GM18519 (cell line): Measurements from ENCODE around the gene ABCD2.
"Not testable (repeated sequence)": the region's sequence is repeated elsewhere in the genome, so short reads cannot be mapped to it uniquely, and the experiment has no call there.

Source experiments
- ATAC-seq: cut with Tn5 transposase; IDR thresholded peaks from one replicate; pipeline ENCODE4 v1.9.1; 2021; ENCODE audit warnings: mild to moderate bottlenecking, moderate library complexity; ENCODE audit not compliant: unreplicated experiment, low FRiP score

Gene ABCD2

GRCh38 chr12:39619660-39620433 is at the start of gene ABCD2:
Gene ABCD2 (minus strand): TSS chr12:39619803. CDS start chr12:39619615, 188 bp downstream.
- ATAC-seq, result peak; percentile 76

GRCh38 chr12:39660101-39660500 is 40.5 kb upstream of the ABCD2 start:
- ATAC-seq, result no peak

GRCh38 chr12:39647383-39647782 is 27.8 kb upstream of the ABCD2 start:
- ATAC-seq, result no peak

- no peak for ATAC-seq
Measured at GRCh38 chr12:39646963-39647362, 27.4 kb upstream of the ABCD2 start.

- ATAC-seq, result no peak
Measured at GRCh38 chr12:39643052-39643451, 23.4 kb upstream of the ABCD2 start.

GRCh38 chr12:39638840-39639239 is 19.2 kb upstream of the ABCD2 start:
- no peak for ATAC-seq

GRCh38 chr12:39638178-39638577 is 18.6 kb upstream of the ABCD2 start:
- no peak for ATAC-seq

GRCh38 chr12:39632670-39633069 is 13.1 kb upstream of the ABCD2 start:
- no peak for ATAC-seq

- ATAC-seq, result peak; percentile 41
Measured at GRCh38 chr12:39628836-39629235, 9.2 kb upstream of the ABCD2 start.

- ATAC-seq, result no peak
Measured at GRCh38 chr12:39627914-39628313, 8.3 kb upstream of the ABCD2 start.

- no peak for ATAC-seq
Measured at GRCh38 chr12:39626033-39626814, 6.6 kb upstream of the ABCD2 start.

GRCh38 chr12:39623919-39624318 is 4.3 kb upstream of the ABCD2 start:
- no peak for ATAC-seq

- not testable (repeated sequence) for ATAC-seq
Measured at GRCh38 chr12:39623160-39623559, 3.6 kb upstream of the ABCD2 start.

- no peak for ATAC-seq
Measured at GRCh38 chr12:39622306-39622705, 2.7 kb upstream of the ABCD2 start.

GRCh38 chr12:39621670-39622069 is 2.1 kb upstream of the ABCD2 start:
- no peak for ATAC-seq

- peak; percentile 25 for ATAC-seq
Measured at GRCh38 chr12:39620659-39621658, 1.4 kb upstream of the ABCD2 start.

- ATAC-seq, result peak; percentile 4
Measured at GRCh38 chr12:39619316-39619659, 315 bp downstream of the ABCD2 start.

- no peak for ATAC-seq
Measured at GRCh38 chr12:39618701-39619100, 902 bp downstream of the ABCD2 start.

- ATAC-seq, result no peak
Measured at GRCh38 chr12:39617887-39618286, 1.7 kb downstream of the ABCD2 start.

GRCh38 chr12:39616666-39617065 is 2.9 kb downstream of the ABCD2 start:
- ATAC-seq, result no peak

- ATAC-seq, result no peak
Measured at GRCh38 chr12:39616251-39616650, 3.4 kb downstream of the ABCD2 start.
